ENCODE results near the gene ALLC. TPM values are rescaled to one million over a fixed set of nuclear protein-coding genes. Genes with fewer than 3 reads are reported as not detected.

The ALLC gene
- total and polyA plus RNA-seq, 2 donors (not counting 1 experiment from before 2014, with no cell fraction given): not detected

- no peak for TF ChIP-seq EZH2 (IDR thresholded peaks at IDR 0.05; ENCODE audit: low read length, missing control alignments)
- no peak for TF ChIP-seq CTCF (conservative IDR thresholded peaks at IDR 0.05 in 1 of 2, IDR thresholded peaks at IDR 0.05 in 1 of 2; ENCODE audit: low read depth in 1 of 2, low read length in 2 of 2)
- no peaks in the 10 kb centered on the region for H3K79me2 ChIP-seq (ENCODE audit: control insufficient read depth, insufficient read depth, low read length)
- H3K27me3 ChIP-seq (ENCODE audit: control insufficient read depth, insufficient read depth, low read length): no peaks in the 10 kb centered on the region
Measured at GRCh38 chr2:3701071-3701470, 43.1 kb downstream of the ALLC start.

GRCh38 chr2:3703236-3703756 lies 45.3 kb downstream of the ALLC start, which contains the start of gene DCDC2C:
DCDC2C (plus strand) TSS chr2:3703575; CDS start chr2:3703752, 177 bp downstream.
- no peaks in the 10 kb centered on the region for H4K20me1 ChIP-seq (ENCODE audit: control insufficient read depth, extremely low read depth, insufficient read depth, low read length)
- no peak within 1 kb of the TSS for H3K27ac ChIP-seq (ENCODE audit: insufficient read depth, low read length)
- no peak for DNase-seq (ENCODE audit: low read depth in 2 of 2)
- no peak within 1 kb of the TSS for H3K4me3 ChIP-seq (replicated peaks in 1 of 4; ENCODE audit: control extremely low read depth in 1 of 4, insufficient read depth in 1 of 4, low read depth in 3 of 4, low read length in 4 of 4)
- no peak for TF ChIP-seq CTCF (conservative IDR thresholded peaks at IDR 0.05 in 1 of 2, IDR thresholded peaks at IDR 0.05 in 1 of 2; ENCODE audit: low read depth in 1 of 2, low read length in 2 of 2)
- no peak for TF ChIP-seq EZH2 (IDR thresholded peaks at IDR 0.05; ENCODE audit: low read length, missing control alignments)
- no peak within 1 kb of the TSS for H3K9ac ChIP-seq (ENCODE audit: insufficient read depth, low read length)
- no peaks in the 10 kb centered on the region for H3K27me3 ChIP-seq (ENCODE audit: control insufficient read depth, insufficient read depth, low read length)
- H2AFZ ChIP-seq (ENCODE audit: low read length): no peak within 1 kb of the TSS
- no peaks in the 10 kb centered on the region for H3K4me1 ChIP-seq (ENCODE audit: control insufficient read depth, extremely low read depth, insufficient read depth, low read length)
- no peaks in the 10 kb centered on the region for H3K79me2 ChIP-seq (ENCODE audit: control insufficient read depth, insufficient read depth, low read length)
- no peaks in the 10 kb centered on the region for H3K9me3 ChIP-seq (ENCODE audit: control insufficient read depth, insufficient read depth, low read depth, low read length)
- H3K36me3 ChIP-seq (ENCODE audit: control insufficient read depth, insufficient read depth, low read length): no peaks in the 10 kb centered on the region
- no peak within 1 kb of the TSS for H3K4me2 ChIP-seq (ENCODE audit: extremely low read depth, insufficient read depth, low read length)

More at GRCh38 chr2:3701071-3701470, 43.1 kb downstream of the ALLC start:
- Histone ChIP-seq H2AFZ (ENCODE audit: low read length) (no peak overlapping the region), H3K27ac (ENCODE audit: insufficient read depth, low read length) (no peak overlapping the region), H3K4me2 (ENCODE audit: extremely low read depth, insufficient read depth, low read length) (no peak overlapping the region), H3K9ac (ENCODE audit: insufficient read depth, low read length) (no peak overlapping the region), H3K9me3 (ENCODE audit: control insufficient read depth, insufficient read depth, low read depth, low read length) (no peaks in the 10 kb centered on the region), H3K4me1 (ENCODE audit: control insufficient read depth, extremely low read depth, insufficient read depth, low read length) (no peaks in the 10 kb centered on the region), H3K36me3 (ENCODE audit: control insufficient read depth, insufficient read depth, low read length) (no peaks in the 10 kb centered on the region), H3K4me3 (replicated peaks in 1 of 4; ENCODE audit: control extremely low read depth in 1 of 4, insufficient read depth in 1 of 4, low read depth in 3 of 4, low read length in 4 of 4) (no peak overlapping the region), H4K20me1 (ENCODE audit: control insufficient read depth, extremely low read depth, insufficient read depth, low read length) (no peaks in the 10 kb centered on the region)
- no peak for DNase-seq (ENCODE audit: low read depth in 2 of 2)

GRCh38 chr2:3703757-3704355 lies 45.9 kb downstream of the ALLC start:
- Histone ChIP-seq H3K9ac (ENCODE audit: insufficient read depth, low read length) (no peak overlapping the region), H3K9me3 (ENCODE audit: control insufficient read depth, insufficient read depth, low read depth, low read length) (no peaks in the 10 kb centered on the region), H3K4me2 (ENCODE audit: extremely low read depth, insufficient read depth, low read length) (no peak overlapping the region), H3K4me1 (ENCODE audit: control insufficient read depth, extremely low read depth, insufficient read depth, low read length) (no peaks in the 10 kb centered on the region), H4K20me1 (ENCODE audit: control insufficient read depth, extremely low read depth, insufficient read depth, low read length) (no peaks in the 10 kb centered on the region), H3K27ac (ENCODE audit: insufficient read depth, low read length) (no peak overlapping the region), H3K27me3 (ENCODE audit: control insufficient read depth, insufficient read depth, low read length) (no peaks in the 10 kb centered on the region), H3K36me3 (ENCODE audit: control insufficient read depth, insufficient read depth, low read length) (no peaks in the 10 kb centered on the region), H3K79me2 (ENCODE audit: control insufficient read depth, insufficient read depth, low read length) (no peaks in the 10 kb centered on the region), H3K4me3 (replicated peaks in 1 of 4; ENCODE audit: control extremely low read depth in 1 of 4, insufficient read depth in 1 of 4, low read depth in 3 of 4, low read length in 4 of 4) (no peak overlapping the region), H2AFZ (ENCODE audit: low read length) (no peak overlapping the region)
- DNase-seq (ENCODE audit: low read depth in 2 of 2): no peak
- TF ChIP-seq CTCF (conservative IDR thresholded peaks at IDR 0.05 in 1 of 2, IDR thresholded peaks at IDR 0.05 in 1 of 2; ENCODE audit: low read depth in 1 of 2, low read length in 2 of 2) (no peak), EZH2 (IDR thresholded peaks at IDR 0.05; ENCODE audit: low read length, missing control alignments) (no peak)
